ENCODE data around the gene TTLL12.

TTLL12 gene

DNA sequence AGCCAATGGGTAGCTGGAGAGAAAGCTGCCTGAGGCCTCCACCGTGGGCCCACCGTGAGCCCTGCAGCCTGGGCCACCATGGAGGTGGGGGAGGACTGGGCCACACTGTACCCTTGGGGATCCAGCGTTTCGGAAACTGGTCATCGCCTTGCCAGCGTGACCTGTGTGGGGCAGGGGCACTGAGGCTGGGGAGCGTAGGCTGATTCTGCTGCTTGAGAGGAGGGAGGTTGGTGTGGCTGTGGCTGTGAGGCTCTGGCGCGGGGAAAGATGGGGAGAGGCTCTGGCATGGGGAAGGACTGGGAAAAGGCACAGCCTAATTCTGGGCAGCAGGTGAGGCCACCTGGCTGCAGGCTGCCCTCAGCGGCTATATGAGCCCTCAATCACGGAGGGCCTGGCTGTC is 12.6 kb upstream of the TTLL12 start:
- no peak for DNase-seq (ENCODE audit: low spot score)

DNA sequence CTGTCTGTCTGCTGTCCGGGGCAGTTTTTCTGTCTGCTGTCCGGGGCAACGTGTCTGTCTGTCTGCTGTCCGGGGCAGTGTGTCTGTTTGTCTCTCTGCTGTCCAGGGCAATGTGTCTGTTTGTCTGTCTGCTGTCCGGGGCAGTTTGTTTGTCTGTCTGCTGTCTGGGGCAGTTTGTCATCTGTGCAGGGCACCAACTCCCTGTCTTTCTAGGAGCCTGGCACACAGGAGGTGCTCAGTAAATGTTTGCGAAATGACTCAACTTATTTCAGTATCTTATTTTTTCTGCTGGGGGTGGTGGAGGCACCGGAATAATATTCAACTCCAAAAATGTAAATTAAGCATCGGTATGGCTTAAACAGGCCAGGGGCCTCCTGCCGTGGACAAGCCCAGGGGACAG is 12.0 kb upstream of the TTLL12 start:
- DNase-seq (ENCODE audit: low spot score), result no peak

DNA sequence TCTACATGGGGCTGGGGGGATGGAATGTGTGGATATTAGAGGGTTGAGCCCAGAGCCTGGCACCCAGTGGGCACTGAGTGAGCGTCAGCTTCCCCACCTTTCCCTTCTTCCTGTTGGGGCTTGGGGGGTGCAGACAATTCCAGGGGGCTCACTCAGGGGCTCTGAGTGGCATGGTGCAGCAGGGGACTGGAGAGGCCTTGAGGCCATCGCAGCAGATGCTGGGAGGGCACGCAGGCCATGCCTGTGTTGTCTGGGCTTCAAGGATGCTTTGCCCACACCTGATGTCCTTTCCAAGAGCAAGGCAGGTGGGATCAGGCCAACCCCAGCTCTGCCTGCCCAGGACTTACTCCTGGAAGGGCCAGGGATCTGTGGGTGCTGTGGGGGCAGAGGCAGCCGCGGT is 11.2 kb upstream of the TTLL12 start:
- no peak for DNase-seq (ENCODE audit: low spot score)

DNA sequence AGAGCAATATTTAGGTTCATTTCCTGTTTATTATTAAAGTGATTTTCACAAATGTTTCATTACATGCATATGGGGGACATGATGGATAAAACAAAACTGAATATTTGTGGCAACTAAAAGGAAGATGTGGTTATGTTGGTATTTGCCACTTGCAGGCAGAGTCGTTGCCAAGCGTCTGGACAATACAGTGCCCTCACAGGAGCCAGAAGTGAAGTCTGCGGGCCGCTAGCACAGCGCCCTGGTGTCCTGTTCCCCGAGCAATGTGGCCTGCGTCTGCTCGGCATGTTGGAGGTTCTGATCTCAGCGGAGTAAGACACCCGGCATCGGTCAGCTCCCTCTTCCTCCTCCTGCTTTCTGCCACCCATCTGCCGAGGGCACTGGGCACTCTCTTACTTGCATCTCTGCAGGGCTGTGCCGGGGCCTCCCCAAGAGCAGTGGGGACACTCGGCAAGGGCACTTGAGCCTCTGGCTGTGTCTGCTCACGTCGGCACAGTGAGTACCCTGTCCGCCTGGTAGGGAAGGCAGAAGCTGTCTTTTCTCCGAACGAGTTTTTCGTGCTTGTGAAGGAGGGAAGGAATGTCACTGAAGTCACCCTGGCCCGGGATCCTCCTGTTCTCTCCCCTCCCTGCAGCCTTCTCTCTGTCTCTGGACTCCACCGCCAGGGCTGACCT is 10.5 kb upstream of the TTLL12 start:
- DNase-seq (ENCODE audit: low spot score), result no peak

DNA sequence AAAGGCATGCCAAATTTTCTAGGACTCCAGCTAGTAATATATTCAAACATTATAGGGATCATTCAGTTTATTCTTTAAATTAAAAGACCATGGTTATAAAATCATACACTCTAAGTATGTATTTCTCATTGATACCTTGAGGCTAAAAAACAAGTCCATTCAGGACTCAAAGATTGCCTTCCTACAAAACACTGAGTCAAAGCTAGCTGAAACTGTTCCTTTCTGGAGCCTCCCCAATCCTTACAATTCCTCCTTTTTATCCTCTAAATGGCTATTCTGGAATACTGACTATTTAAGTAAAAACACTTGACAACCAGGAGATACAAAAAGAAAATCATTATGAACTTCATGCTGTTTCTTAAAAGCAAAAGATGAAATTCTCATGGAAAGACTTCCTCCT is 4.9 kb upstream of the TTLL12 start:
- no peak for DNase-seq (ENCODE audit: low spot score)

DNA sequence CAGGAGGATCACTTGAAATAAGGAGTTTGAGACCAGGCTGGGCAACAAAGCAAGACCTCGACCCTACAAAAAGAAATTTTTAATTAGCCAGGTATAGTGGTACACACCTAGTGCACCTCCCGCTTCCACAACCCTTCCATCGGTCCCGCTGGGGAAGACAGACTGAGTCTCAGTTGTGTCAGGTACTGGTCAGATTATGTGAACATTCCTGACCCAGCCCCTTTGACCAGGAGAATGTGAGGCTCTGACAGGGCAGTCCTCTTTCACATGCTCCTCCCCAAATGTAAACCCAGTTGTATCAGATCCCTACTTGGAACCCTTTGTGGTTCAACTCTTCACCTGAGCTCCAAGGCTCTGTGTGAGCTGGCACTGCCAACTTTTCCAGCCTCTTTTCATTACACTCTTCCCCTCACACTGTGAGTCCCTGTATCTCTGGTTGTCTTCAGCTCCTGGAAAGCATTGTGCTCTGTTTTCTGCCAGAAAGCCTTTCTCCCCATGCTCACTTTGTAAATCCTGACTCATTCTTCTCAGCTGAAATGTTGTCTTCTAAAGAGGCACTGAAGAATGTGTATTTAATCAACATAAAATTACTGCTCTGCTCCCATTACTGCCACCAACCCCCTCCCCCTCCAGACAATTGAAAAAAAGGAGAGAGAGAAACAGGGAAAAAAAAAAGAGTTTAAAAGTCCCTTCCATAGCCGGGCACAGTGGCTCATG is 2.1 kb upstream of the TTLL12 start:
- DNase-seq (ENCODE audit: low spot score), result no peak

DNA sequence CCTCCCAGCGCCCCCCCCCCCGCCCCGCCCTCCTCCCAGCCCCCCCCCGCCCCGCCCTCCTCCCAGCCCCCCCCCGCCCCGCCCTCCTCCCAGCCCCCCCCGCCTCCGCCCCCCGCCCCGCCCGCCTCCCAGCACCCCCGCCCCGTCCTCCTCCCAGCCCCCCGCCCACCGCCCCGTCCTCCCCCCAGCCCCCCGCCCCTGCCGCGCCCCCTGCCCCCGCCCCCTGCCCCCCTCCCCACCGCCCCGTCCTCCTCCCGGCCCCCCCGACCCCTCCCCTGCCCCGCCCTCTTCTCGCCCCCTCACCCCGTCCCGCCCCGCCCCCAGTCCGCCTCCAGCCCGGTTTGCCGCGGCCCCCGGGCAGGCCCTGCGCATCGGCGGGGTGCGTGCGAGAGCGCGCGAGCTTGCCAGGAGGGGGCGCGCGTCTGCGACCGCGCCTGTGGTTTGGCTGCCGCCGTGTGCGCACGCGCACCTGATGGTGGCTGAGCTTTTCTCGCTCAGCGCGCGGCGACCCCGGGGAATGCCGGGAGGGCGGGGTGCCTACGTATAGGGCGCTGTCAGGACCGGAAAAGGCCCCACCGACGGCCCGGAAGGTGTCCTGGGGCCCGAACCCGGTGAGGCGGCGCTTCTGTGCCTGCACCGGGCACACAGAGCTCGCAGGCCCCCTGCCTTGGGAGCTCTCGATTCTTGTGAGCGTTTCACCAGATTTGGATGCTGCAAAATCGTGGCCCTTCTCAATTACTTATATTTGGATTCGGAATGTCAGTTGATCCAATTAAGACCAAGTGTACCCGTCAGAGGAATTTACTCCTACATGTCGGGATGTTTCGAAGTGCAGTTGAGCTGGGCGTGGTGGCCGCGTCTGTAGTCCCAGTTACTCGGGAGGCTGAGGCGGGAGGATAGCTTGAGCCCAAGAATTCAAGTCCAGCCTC is 501 bp upstream of the TTLL12 start:
- peak; percentile 97 for DNase-seq (ENCODE audit: low spot score)

DNA sequence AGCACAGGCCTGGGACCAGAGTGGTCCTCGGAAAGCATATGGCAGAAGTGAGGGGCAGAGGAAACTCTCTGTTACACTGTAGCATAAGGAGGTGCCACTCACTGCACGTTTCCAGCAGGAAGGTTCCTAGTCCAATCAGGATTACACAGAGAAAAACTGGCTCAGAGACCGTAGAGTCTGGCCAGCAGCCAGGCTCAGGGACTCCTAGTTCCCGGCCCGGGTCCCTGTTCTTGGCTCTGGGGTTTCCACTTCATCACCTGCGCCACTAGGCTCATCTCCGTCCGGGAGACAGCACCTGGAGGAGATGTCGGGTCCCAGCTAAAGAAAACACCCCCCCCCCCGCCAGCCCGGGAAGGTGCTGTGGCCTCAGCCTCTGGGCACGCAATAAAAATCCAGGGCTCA is 1.1 kb downstream of the TTLL12 start:
- DNase-seq (ENCODE audit: low spot score), result no peak

DNA sequence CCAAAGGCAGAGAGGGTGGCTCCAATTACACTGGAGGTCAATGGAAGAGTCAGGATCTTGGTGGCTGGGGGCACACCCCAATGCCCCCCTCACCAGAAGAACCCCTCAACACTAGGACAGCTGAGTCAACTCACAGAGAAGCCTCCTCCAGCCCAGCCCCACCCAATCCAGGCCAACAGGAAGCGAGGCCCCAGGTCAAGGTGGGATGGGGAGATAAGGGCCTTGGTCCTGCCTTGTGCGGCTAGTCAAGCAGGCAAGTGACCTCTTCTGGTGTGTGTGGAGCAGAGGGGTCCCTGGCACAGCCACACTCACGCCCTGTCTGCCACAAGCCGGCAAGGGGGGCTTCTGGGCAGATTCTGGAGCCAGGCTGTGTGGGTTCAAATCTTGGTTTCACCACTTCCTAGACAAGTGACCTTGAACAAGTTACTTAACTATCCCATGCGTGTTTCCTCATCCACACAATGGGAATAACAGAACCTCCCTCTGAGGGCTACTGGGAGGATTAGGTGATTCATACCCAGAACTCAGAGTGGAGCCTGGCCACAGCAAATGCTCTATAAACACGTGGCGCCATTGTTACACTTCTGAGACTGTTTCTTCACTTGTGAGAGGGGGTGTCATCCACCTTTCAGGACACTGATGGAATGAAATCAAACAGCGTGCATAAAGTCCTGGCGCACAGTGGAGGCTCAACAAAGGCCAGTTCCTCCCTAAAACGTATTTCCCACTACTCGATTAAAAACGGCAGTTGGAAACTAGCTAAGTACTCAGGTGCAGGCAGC is 3.2 kb downstream of the TTLL12 start:
- DNase-seq (ENCODE audit: low spot score), result no peak

DNA sequence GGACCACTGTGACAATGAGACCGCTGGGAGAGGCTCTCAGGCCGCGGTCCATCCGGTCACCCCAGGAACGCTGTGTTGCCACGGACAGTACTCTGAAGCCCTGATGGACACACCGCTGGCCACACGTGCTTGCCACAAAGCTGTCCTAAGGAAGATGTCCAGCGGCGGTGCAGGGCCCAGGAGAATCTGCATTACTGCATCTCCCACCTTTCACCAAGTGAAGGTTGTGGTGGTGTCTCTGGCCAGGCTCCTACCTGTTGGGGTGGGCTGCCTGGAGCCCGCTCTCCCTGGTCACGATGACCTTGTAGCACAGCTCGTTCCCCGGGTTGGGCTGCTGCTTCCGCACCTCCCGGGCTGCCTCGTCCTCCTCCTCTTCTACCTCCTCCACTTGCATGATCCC is 4.2 kb downstream of the TTLL12 start:
- DNase-seq (ENCODE audit: low spot score), result no peak

DNA sequence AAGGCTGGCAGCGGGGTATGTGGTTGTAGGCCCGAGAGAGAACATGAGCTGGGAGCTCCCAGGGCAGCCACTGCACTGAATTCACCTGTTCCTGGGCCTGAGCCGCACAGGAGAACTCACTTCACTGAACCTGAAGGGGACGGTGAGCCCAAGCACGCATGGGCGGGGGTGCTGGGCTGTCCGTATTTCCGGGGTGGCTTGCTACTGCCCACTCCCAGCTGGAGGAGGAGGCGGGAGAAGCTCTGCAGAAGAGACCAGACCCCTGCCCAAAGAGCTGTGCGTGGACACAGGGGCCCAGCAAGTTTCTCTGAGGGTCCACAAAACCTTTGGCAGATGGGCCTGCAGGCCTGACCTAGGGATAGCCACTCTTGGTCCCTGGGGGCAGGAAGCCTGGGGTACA is 4.8 kb downstream of the TTLL12 start:
- DNase-seq (ENCODE audit: low spot score), result no peak

DNA sequence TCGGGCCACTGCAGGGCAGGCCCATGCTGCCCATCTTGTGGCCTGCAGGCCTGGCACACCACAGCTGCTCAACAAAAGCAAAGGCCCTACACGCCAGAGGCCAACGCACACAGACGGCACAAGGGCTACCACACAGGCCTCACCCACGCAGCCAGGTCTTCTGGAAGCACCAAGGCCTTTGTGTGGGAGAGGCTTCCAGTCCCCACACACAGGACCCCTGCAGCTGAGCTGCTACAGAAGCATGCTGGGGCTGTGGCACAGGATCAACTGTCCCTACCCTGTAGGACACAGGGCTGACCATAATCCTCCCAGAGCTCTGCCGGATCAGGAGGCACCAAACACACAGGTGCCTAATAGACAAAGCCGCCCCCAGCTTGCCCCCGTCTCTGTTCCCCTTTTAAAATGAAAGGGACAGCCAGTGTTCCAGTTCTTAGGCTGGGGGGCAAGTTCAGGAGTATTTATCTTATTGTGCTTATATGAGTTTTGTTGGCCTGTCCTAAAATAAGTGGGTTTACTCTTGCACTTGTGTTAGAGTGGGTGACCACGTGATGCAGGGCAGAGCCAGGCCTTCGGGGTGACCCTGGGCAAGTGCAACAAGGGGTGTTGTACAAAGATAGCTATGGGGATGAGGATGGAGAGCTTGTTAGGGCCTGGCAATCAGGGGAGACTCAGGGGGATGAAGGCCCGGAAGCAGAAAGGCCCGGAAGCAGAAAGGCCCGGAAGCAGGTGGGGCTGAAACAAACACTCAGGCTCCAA is 5.4 kb downstream of the TTLL12 start:
- DNase-seq (ENCODE audit: low spot score), result no peak

DNA sequence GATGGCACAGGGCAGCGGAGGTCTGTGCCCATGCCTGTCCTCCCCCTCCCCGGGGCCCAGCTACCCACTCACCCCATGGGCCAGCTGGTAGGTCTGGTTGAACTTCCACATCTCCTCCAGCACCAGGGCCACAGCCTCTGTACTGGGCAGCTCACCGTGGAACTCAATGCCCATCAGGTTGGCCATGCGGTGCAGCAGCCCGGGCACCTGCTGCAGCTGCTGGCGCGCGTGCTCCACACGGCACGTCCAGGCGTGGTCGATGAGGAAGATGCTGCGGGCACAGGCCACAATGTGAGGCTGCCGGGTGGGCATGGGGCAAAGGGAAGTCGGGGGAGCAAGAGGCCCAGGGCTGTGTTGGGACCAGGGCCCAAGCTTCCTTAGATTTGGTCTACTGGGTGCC is 6.3 kb downstream of the TTLL12 start:
- no peak for DNase-seq (ENCODE audit: low spot score)

DNA sequence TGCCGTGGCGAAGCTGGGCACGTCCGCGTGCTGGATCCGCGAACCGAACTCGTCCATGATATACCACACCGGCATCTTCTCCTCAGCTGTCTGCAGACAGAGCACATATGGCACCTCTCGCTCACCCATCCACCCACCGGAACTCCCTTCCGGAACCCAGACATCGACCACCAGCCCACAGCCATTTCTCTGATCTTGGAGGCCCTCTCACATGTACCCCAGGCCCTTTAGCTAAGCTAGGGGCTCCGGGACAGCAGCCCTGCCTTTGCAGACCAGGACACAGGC is 7.1 kb downstream of the TTLL12 start:
- no peak for DNase-seq (ENCODE audit: low spot score)

DNA sequence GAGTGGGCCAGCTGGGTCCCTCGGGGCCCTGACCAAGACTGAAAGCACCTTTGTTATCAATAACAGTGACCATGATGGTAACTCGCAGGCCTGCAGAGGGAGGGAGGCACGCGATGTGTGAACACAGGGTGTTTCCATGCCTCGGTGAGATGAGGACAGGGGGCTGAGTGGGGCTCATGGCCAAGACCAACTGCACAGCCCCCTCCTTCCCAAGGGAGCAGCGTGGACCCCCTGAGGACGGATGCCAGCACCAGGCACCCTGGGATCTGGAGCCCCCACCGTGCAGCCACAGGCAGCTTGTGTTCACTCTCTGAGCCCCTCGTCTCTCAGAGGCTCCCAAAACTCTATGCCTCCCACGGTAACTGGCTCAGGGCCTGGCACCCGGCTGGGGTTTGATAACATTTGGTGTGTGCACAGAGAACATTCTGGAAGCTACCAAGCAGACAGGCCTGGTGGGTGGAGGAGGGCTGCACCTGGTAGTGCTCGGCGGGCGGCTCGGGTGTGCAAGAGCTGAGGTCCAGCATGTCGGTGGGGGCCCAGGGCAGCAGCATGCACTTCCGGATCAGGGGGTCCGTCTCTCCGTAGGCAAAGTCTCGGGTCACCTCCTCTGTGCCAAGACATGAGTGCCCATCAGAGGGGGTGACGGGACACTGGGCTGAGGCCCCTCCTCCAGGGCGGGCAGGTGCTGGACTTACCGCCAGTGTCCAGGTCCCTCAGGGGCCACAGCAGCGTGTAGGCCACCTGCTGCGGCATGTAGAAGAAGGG is 7.6 kb downstream of the TTLL12 start:
- DNase-seq (ENCODE audit: low spot score), result no peak

DNA sequence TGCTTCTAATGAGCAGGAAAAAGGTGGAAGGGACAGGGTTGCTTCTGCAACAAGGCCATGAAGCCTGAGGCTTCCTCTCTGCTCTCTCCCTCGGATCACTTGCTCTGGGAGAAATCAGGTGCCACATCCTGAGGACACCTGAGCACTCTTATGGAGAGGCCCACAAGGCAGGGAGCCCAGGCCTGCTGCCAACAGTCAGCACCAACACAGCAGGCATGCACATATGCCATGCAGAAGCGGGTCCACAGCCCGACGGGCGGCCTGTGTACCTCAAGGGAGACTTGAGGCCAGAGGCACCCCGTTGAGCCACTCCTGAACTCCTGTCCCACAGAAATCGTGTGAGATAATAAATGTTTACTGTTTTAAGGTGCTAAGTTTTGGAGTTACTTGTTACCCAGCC is 9.5 kb downstream of the TTLL12 start:
- no peak for DNase-seq (ENCODE audit: low spot score)

DNA sequence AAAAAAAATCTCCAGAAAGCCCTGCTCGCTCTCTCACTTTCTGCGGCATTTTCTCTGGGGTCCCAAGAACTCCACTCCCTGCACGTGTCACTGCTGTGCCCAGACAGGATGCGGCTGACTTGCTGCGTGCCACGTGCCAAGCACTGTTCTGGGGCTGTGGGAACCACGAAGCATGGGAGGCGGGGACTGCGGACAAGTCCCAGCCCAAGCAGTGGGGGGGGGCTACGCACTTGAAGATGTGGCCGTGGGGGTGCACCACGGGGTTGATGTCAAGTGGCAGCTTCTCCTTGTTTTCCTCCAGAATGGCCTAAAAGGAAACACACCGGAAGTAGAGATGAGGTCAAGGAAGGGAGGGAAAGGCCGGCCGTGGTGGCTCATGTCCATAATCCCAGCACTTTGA is 10.8 kb downstream of the TTLL12 start:
- no peak for DNase-seq (ENCODE audit: low spot score)

DNA sequence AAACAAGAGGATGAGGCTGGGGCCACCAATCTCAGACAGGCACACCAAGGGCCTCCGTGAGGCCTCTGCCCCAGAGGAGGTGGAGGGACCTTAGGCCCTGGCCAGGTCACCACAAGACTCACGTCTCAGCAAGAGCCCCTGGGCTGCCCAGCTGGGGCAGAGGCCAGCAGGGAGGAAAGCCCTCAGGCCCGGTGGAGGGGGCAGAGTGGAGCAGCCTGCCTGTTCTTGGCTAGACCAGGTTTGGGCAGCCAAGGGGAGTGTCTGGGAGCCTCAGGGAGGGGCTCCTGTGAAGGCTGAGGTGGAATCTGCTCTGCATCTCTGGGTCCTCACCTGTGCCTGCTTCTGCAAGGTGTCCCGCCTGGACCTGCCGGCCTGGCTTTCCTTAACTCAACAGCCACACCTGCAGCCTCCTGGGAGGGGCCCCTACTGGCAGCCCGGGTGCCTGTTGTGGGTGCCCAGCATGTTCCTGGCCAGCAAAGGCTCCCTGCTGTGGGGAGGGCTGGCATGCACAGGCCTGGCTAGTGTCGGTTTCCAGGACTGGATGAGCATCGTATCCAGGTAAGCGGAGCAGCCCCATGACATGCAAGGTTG is 11.9 kb downstream of the TTLL12 start:
- DNase-seq (ENCODE audit: low spot score), result no peak

DNA sequence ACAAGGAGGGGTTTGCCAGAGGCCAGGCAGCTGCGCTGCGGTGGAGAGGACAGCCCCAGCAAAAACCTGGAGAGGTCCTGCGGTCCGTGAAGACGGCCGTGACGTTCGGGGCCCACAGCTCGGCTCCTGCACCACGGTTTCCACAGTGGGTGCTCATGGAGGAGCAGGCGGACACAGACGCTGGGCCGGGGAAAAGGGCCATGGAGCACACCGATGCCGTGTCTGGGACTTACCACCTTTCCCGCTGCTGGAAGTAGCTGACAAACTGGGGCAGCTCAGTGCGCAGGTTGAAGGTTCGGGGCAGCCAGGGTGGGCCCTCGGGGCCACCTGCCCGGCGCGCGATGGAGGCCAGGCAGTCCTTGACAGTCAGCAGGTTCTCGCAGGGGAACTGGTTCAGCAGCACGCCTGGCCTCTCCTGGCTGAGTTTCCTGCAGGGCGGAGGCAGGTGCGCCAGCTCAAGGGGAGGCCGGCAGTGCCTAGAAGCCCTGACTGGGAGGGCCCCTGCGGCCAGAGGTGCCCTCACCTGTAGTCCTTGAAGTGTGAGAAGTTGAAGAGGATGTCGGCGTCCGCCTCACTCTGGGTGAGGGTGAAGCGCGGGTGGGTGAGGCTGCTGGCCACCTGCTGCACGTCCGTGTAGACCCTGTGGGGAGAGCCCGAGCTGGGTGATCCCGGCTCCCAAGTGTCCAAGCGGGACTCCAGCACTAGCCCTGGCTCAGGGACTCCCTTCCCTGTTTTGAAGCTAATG is 12.8 kb downstream of the TTLL12 start:
- DNase-seq (ENCODE audit: low spot score), result no peak

DNA sequence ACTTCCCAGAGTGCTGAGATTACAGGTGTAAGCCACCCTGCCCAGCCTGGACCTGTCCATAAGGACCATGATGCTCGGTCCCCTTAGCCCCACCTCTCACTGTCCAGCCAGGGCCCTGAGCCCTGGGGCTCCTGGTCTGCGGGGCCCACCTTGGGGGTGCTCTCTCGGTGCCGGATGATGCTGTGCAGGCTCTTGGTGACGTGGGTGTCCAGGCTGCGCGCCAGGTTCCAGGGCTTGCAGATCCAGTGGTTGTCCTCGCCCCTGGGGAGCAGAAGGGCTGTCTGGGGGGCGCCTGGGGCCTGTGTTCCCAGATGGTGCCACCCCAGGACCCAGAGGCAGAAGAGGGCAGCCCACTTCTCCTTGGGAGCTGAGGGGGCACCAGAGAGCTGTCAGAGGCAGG is 13.4 kb downstream of the TTLL12 start:
- no peak for DNase-seq (ENCODE audit: low spot score)

All from iPS-NIHi11 (cell line).